ENCODE results near the gene TPCN2. TPM values are rescaled to one million over a fixed set of nuclear protein-coding genes. Genes with fewer than 3 reads are reported as not detected.

The TPCN2 gene
- total and polyA plus RNA-seq, 2 donors from 2014 or later = 12.9 to 22.4 TPM

- Histone ChIP-seq H3K4me1 (ENCODE audit: control insufficient read depth in 2 of 3, insufficient read depth in 2 of 3, low read depth in 1 of 3, low read length in 3 of 3) (peaks cover 0 to 2% (median 0%) of the 10 kb centered on the region in 3 donors), H3K9ac (ENCODE audit: low read length in 3 of 3) (no peak within 1 kb of the TSS), H3K9me3 (ENCODE audit: control insufficient read depth in 2 of 3, insufficient read depth in 1 of 3, low read length in 3 of 3) (no peaks in the 10 kb centered on the region), H3K36me3 (ENCODE audit: control insufficient read depth in 2 of 3, insufficient read depth in 3 of 3, low read length in 3 of 3) (no peaks in the 10 kb centered on the region), H3K27ac (ENCODE audit: low read depth in 2 of 2, low read length in 2 of 2) (no peak within 1 kb of the TSS), H3K27me3 (ENCODE audit: control insufficient read depth, insufficient read depth, low read length) (no peaks in the 10 kb centered on the region), H3K4me3 (ENCODE audit: low read length in 3 of 3) (no peak within 1 kb of the TSS)
- intact Hi-C loops (cut with DNase I) = no loop called here
- no peak for TF ChIP-seq CTCF (IDR thresholded peaks at IDR 0.05; ENCODE audit: borderline replicate concordance, extremely low read depth, insufficient read depth)
- DNase-seq = no peak
- no peak for FAIRE-seq
Measured at GRCh38 chr11:69155302-69156234, 106.8 kb downstream of the TPCN2 start, which contains the start of gene SMIM38. TSS of gene SMIM38 (plus strand) at chr11:69155935. CDS start at chr11:69157847, 1,912 bp downstream.

- H3K4me3 ChIP-seq (ENCODE audit: low read length in 3 of 3) = no peak overlapping the region
- FAIRE-seq (no peak), DNase-seq (peak in 1 of 5 donors; percentile 56)
- intact Hi-C loops (cut with DNase I) = no loop called here
- H3K36me3 ChIP-seq (ENCODE audit: control insufficient read depth in 2 of 3, insufficient read depth in 3 of 3, low read length in 3 of 3) = no peaks in the 10 kb centered on the region
- no peaks in the 10 kb centered on the region for H3K9me3 ChIP-seq (ENCODE audit: control insufficient read depth in 2 of 3, insufficient read depth in 1 of 3, low read length in 3 of 3)
- H3K4me1 ChIP-seq (ENCODE audit: control insufficient read depth in 2 of 3, insufficient read depth in 2 of 3, low read depth in 1 of 3, low read length in 3 of 3) = peaks cover 0 to 2% (median 0%) of the 10 kb centered on the region in 3 donors
- H3K27me3 ChIP-seq (ENCODE audit: control insufficient read depth, insufficient read depth, low read length) = no peaks in the 10 kb centered on the region
- no peak overlapping the region for H3K27ac ChIP-seq (ENCODE audit: low read depth in 2 of 2, low read length in 2 of 2)
- no peak for TF ChIP-seq CTCF (IDR thresholded peaks at IDR 0.05; ENCODE audit: borderline replicate concordance, extremely low read depth, insufficient read depth)
- no peak overlapping the region for H3K9ac ChIP-seq (ENCODE audit: low read length in 3 of 3)
Measured at GRCh38 chr11:69156235-69156639, 107.5 kb downstream of the TPCN2 start.

GRCh38 chr11:69156673-69157155, 108.0 kb downstream of the TPCN2 start:
- no peaks in the 10 kb centered on the region for H3K27me3 ChIP-seq (ENCODE audit: control insufficient read depth, insufficient read depth, low read length)
- no peaks in the 10 kb centered on the region for H3K36me3 ChIP-seq (ENCODE audit: control insufficient read depth in 2 of 3, insufficient read depth in 3 of 3, low read length in 3 of 3)
- H3K9ac ChIP-seq (ENCODE audit: low read length in 3 of 3) = no peak overlapping the region
- no peak for TF ChIP-seq CTCF (IDR thresholded peaks at IDR 0.05; ENCODE audit: borderline replicate concordance, extremely low read depth, insufficient read depth)
- no peak overlapping the region for H3K27ac ChIP-seq (ENCODE audit: low read depth in 2 of 2, low read length in 2 of 2)
- DNase-seq (peak in 1 of 5 donors; percentile 59), FAIRE-seq (no peak)
- H3K4me3 ChIP-seq (ENCODE audit: low read length in 3 of 3) = no peak overlapping the region
- intact Hi-C loops (cut with DNase I) = no loop called here
- peaks cover 0 to 2% (median 0%) of the 10 kb centered on the region in 3 donors for H3K4me1 ChIP-seq (ENCODE audit: control insufficient read depth in 2 of 3, insufficient read depth in 2 of 3, low read depth in 1 of 3, low read length in 3 of 3)
- H3K9me3 ChIP-seq (ENCODE audit: control insufficient read depth in 2 of 3, insufficient read depth in 1 of 3, low read length in 3 of 3) = no peaks in the 10 kb centered on the region
